HG03342 (cell line): ENCODE measurements around the gene FOXM1.

ENCODE experiments used
- ATAC-seq: cut with Tn5 transposase; IDR thresholded peaks from one replicate; pipeline ENCODE4 v1.9.1; 2021; ENCODE audit warnings: mild to moderate bottlenecking, moderate library complexity; ENCODE audit not compliant: unreplicated experiment

The FOXM1 gene

DNA sequence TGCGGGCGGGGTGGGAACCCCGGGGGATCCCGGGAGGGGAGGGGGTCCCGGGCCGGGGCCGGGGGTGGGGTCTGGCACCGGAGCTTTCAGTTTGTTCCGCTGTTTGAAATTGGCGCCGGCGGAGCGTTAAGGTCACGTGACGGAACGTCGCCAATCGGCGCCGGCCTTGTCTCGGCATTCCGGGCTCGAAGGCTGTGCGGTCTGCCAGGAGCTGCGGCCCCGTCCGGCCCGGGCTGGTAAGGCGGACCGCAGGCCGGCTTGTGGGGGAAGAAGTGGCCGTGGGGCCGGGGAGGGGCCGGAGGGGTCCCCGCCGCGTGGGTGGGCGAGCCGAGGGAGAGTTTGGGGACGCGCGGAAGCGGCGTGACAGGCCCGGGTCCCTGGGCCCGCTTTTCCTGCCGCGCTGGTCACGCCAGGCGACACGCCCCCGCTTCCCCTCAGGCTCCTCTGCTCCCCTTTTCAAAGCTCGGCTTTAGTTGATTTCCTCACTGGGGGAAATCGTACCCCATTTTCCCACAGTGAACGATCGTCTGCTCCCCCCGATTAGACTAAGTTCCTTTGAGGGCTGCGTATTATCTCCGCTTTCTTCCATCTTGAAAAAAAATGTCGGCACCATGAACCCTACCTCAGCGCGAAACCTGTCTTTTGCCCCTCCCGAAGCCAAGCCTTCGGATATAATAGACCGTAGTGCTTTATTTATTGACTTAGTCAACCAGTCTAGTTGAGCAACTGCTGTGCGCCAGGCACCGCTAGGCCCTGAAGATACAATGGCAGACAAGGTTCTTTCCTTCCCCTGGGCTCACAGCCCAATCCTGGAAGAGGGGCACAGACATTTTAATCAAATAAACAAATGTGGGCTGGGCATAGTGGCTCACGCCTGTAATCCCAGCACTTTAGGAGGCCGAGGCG, at the start of gene FOXM1, which contains the start of gene RHNO1:
Gene FOXM1 (minus strand): TSS at position 128 of the 906 bp plus-strand sequence. CDS start 2,696 bp downstream, outside the sequence.
Gene RHNO1 (plus strand): TSS at position 177 of the 906 bp plus-strand sequence. CDS start 8,144 bp downstream, outside the sequence.
- ATAC-seq = peak; percentile 77

- no peak for ATAC-seq
Observed at GRCh38 chr12:2925322-2925995, 48.5 kb upstream of the FOXM1 start.

GRCh38 chr12:2924019-2924418, 47.0 kb upstream of the FOXM1 start:
- ATAC-seq = no peak

DNA sequence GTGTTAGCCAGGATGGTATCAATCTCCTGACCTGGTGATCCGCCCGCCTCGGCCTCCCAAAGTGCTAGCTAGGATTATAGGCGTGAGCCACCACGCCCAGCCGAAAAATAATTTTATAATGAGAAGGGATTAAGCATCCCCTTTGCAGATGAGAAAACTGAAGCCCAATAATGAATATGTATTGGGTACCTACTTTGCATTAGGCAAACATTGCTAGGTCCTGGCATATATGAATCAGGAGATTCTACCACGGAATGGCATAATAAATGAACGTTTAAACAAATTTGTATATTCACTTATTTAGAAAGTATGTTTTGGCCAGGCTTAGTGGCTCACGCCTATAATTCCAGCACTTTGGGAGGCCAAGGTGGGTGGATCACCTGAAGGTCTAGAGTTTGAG, 46.1 kb upstream of the FOXM1 start:
- no peak for ATAC-seq

DNA sequence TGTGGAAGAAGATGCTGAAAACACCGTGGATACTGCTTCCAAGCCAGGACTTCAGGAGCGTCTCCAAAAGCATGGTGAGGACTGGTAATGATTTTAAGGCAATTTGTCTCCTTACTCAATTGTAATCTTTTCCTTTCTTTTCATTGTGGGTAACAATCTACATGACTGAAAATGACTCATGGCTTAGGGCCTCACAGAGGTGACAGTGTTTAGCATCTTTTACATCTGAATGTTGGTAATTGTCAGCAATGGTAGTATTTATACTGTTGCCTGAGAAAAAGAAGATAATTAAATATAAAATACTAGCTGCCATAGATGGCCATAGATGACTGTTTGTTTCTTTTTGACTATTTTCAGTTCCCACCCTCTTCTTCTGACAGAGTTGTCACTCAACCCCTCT, 45.4 kb upstream of the FOXM1 start:
- no peak for ATAC-seq

DNA sequence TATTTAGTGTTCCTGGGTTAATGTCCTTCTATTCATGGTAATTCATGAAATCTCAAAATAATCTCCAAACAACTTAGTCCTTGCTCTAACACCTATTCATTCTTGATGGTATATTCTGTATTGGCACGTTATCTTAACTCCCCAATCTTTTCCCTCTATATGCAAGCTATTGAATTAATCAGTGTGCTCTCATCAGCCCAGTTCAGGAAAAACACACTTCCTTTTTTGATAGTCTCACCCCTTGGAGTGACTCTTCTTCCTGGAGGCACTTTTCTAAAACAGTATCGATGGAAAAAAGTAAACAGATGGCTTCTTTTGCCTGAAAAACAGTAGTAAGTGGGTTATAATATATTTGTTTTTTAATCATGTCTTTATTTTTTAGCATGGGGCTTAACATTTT, 42.3 kb upstream of the FOXM1 start:
- no peak for ATAC-seq

DNA sequence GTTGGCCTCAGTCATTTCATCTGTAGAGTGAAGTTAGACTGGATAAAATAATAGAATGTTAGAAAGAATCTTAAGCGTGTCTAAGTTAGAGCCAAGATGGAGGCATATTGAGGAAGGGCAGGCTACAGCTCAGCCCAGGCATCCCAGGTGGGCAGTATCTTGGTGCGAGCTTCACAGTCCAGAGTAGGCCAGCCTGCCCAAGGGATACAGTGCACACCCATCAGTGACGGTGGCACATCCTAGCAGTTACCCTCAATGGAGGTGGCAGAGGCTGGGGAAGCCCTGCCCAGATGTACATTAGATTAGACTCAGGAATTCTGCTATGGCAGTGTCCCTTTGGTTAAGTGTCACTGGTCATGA, 35.2 kb upstream of the FOXM1 start:
- ATAC-seq = no peak

- no peak for ATAC-seq
Observed at GRCh38 chr12:2904260-2904659, 27.3 kb upstream of the FOXM1 start.

GRCh38 chr12:2902272-2902880, 25.4 kb upstream of the FOXM1 start:
- no peak for ATAC-seq

- ATAC-seq = no peak
Observed at GRCh38 chr12:2900642-2901041, 23.7 kb upstream of the FOXM1 start.

DNA sequence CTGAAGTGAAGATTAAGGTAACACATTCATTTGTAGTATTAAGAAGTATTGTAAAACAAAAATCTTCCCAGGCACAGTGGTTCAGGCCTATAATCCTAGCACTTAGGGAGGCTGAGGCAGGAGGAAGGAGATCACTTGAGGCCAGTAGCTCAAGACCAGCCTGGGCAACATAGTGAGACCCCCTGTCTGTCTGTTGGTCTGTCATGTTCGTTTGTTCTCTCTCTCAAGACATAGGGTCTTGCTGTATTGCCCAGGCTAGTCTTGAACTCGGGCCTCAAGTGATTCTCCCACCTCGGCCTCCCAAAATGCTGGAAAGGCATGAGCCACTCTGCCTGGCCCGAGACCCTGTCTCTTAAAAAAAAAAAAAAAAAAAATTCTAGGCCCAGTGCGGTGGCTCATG, 20.4 kb upstream of the FOXM1 start:
- ATAC-seq = no peak

GRCh38 chr12:2895511-2895910, 18.5 kb upstream of the FOXM1 start:
- ATAC-seq = no peak

DNA sequence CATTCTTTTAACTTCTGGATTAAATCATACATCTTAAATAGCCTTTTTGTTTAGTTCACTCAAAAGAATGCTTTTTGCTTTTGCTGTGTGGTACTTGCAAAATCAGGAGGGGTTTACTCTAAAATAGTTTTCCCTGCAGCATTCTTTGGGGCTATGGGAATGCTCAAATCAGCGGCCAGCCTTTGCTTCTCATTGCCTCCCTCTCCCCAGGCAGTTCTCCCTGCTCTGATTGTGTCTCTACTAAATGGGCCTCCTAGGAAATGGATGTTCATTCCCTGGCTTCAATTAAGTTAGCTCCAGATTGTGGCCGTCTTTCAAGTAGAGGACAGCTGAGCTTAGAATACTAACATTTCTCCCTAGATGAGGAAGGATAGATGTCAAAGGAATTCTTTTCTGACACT, 18.1 kb upstream of the FOXM1 start:
- ATAC-seq = no peak

DNA sequence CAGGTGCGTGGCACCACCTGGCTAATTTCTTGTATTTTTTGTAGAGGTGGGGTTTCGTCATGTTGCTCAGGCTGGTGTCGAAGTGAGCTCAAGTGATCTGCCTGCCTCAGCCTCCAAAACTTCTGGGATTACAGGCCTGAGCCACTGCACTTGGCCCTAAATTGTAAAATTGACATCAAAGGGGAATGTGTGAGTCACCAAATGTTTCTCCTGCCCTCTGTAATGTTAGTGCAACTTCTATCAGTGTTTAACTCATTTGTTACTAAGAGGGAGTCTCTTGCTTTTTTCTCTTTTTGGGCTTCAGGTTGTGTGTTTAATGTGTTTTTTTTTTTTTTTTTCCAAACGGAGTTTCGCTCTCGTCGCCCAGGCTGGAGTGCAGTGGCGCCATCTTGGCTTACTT, 16.0 kb upstream of the FOXM1 start:
- no peak for ATAC-seq

DNA sequence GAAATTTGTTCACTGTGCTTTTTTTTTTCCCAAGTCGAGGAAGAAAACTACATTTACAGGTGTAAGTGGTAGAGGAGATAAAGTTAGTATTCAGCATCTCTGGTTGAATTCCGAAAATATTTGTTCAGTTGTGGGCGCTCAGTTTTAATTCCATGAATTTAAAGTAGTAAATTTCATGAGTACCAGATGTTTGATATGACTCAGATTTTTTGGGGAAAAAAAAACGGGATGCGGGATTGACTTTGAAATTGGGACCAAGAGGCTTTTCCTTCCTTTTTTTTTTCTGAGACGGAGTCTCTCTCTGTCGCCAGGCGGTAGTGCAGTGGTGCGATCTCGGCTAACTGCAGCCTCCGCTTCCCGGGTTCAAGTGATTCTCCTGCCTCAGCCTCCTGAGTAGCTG, 15.3 kb upstream of the FOXM1 start:
- ATAC-seq = no peak

- ATAC-seq = peak; percentile 13
Observed at GRCh38 chr12:2891240-2892053, 14.5 kb upstream of the FOXM1 start.

- ATAC-seq = peak; percentile 93
Observed at GRCh38 chr12:2890388-2891239, 13.6 kb upstream of the FOXM1 start, which contains the start of gene TULP3. TULP3 (plus strand) TSS chr12:2890891; CDS start chr12:2890948, 57 bp downstream.

- ATAC-seq = no peak
Observed at GRCh38 chr12:2890001-2890387, 13.0 kb upstream of the FOXM1 start.

DNA sequence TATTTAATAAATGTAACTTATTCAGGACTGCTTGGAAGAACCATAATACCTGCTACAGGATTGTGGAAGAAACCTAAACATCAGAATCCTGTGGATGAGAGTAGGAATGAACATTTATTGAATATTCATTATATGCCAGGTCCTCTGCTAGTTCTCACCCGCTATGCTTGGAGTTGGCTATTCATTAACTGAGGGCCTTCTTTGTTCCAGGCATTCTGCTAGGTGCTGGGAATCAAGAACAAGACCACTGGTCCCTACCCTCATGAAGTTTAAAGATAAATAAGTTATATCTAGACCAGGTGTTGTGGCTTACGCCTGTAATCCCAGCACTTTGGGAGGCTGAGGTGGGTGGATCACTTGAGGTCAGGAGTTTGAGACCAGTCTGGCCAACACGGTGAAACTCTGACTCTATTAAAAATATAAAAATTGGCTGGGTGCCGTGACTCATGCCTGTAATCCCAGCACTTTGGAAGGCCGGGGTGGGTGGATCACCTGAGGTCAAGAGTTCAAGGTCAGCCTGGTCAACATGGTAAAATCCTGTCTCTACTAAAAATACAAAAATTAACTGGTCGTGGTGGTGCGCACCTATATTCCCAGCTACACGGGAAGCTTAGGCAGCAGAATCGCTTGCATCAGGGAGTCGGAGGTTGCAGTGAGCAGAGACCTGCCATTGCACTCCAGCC, 9.9 kb upstream of the FOXM1 start:
- ATAC-seq = no peak
